ENCODE results near the gene SGTB. TPM values are rescaled to one million over a fixed set of nuclear protein-coding genes. Genes with fewer than 3 reads are reported as not detected.

SGTB gene
- total RNA-seq, 1 donor from 2014 or later: 10.7 TPM

GRCh38 chr5:65766781-65767180 lies 44.9 kb upstream of the SGTB start:
- H3K27me3 Mint-ChIP-seq: no peaks in the 10 kb centered on the region
- H3K36me3 Mint-ChIP-seq (ENCODE audit: insufficient read depth): peaks cover 29% of the 10 kb centered on the region
- H3K9me3 Mint-ChIP-seq (ENCODE audit: low read depth): no peaks in the 10 kb centered on the region
- TF ChIP-seq, protein P1, sequence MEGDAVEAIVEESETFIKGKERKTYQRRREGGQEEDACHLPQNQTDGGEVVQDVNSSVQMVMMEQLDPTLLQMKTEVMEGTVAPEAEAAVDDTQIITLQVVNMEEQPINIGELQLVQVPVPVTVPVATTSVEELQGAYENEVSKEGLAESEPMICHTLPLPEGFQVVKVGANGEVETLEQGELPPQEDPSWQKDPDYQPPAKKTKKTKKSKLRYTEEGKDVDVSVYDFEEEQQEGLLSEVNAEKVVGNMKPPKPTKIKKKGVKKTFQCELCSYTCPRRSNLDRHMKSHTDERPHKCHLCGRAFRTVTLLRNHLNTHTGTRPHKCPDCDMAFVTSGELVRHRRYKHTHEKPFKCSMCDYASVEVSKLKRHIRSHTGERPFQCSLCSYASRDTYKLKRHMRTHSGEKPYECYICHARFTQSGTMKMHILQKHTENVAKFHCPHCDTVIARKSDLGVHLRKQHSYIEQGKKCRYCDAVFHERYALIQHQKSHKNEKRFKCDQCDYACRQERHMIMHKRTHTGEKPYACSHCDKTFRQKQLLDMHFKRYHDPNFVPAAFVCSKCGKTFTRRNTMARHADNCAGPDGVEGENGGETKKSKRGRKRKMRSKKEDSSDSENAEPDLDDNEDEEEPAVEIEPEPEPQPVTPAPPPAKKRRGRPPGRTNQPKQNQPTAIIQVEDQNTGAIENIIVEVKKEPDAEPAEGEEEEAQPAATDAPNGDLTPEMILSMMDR (IDR thresholded peaks at IDR 0.05; ENCODE audit: unreplicated experiment): no peak
- no peak overlapping the region for H3K4me3 Mint-ChIP-seq (ENCODE audit: low read depth)
- no peak for DNase-seq (ENCODE audit: low spot score, unreplicated experiment)
- no peak overlapping the region for H3K27ac Mint-ChIP-seq
- no peaks in the 10 kb centered on the region for H3K4me1 Mint-ChIP-seq (ENCODE audit: low read depth)

DNA sequence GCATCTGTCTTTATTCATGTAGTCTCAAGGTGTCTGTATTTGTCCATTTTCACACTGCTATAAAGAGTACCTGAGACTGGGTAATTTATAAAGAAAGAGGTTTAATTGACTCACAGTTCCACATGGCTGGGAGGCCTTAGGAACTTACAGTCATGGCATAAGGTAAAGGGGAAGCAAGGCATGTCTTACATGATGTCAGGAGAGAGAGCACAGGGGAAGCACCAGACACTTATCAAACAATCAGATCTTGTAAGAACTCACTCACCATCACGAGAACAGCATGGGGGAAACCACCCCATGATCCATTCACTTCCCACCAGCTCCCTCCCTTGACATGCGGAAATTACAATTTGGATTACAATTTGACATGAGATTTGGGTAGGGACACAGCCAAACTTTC lies 44.3 kb upstream of the SGTB start:
- H3K27me3 Mint-ChIP-seq: no peaks in the 10 kb centered on the region
- no peaks in the 10 kb centered on the region for H3K9me3 Mint-ChIP-seq (ENCODE audit: low read depth)
- H3K36me3 Mint-ChIP-seq (ENCODE audit: insufficient read depth): peaks cover 29% of the 10 kb centered on the region
- H3K4me3 Mint-ChIP-seq (ENCODE audit: low read depth): no peak overlapping the region
- TF ChIP-seq, protein P1 (IDR thresholded peaks at IDR 0.05; ENCODE audit: unreplicated experiment): no peak
- no peak overlapping the region for H3K27ac Mint-ChIP-seq
- H3K4me1 Mint-ChIP-seq (ENCODE audit: low read depth): no peaks in the 10 kb centered on the region
- no peak for DNase-seq (ENCODE audit: low spot score, unreplicated experiment)

DNA sequence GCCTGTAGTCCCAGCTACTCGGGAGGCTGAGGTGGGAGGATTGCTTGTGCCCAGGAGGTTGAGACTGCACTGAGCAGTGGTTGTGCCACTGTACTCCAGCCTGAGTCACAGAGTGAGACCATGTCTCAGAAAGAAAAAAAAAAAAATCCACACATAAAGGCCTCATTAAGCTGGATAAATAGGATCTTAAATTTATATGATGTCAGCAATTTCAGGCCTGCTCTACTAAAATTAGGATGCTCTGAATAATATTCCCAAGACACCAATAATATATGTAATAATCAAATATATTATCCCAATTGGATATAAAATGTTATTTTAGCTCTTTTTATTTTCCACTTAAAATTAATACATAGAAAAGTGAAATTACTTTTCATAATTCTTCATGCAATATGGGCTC lies 43.7 kb upstream of the SGTB start:
- DNase-seq (ENCODE audit: low spot score, unreplicated experiment): no peak
- no peaks in the 10 kb centered on the region for H3K27me3 Mint-ChIP-seq
- no peak overlapping the region for H3K4me3 Mint-ChIP-seq (ENCODE audit: low read depth)
- H3K36me3 Mint-ChIP-seq (ENCODE audit: insufficient read depth): peaks cover 31% of the 10 kb centered on the region
- H3K4me1 Mint-ChIP-seq (ENCODE audit: low read depth): no peaks in the 10 kb centered on the region
- no peaks in the 10 kb centered on the region for H3K9me3 Mint-ChIP-seq (ENCODE audit: low read depth)
- no peak overlapping the region for H3K27ac Mint-ChIP-seq
- TF ChIP-seq, protein P1 (IDR thresholded peaks at IDR 0.05; ENCODE audit: unreplicated experiment): no peak

GRCh38 chr5:65762234-65762633 lies 40.3 kb upstream of the SGTB start:
- Mint-ChIP-seq H3K9me3 (ENCODE audit: low read depth) (no peaks in the 10 kb centered on the region), H3K4me1 (ENCODE audit: low read depth) (no peaks in the 10 kb centered on the region), H3K4me3 (ENCODE audit: low read depth) (no peak overlapping the region), H3K27me3 (no peaks in the 10 kb centered on the region), H3K36me3 (ENCODE audit: insufficient read depth) (peaks cover 24% of the 10 kb centered on the region), H3K27ac (no peak overlapping the region)
- DNase-seq (ENCODE audit: low spot score, unreplicated experiment): no peak
- TF ChIP-seq, protein P1 (IDR thresholded peaks at IDR 0.05; ENCODE audit: unreplicated experiment): no peak

DNA sequence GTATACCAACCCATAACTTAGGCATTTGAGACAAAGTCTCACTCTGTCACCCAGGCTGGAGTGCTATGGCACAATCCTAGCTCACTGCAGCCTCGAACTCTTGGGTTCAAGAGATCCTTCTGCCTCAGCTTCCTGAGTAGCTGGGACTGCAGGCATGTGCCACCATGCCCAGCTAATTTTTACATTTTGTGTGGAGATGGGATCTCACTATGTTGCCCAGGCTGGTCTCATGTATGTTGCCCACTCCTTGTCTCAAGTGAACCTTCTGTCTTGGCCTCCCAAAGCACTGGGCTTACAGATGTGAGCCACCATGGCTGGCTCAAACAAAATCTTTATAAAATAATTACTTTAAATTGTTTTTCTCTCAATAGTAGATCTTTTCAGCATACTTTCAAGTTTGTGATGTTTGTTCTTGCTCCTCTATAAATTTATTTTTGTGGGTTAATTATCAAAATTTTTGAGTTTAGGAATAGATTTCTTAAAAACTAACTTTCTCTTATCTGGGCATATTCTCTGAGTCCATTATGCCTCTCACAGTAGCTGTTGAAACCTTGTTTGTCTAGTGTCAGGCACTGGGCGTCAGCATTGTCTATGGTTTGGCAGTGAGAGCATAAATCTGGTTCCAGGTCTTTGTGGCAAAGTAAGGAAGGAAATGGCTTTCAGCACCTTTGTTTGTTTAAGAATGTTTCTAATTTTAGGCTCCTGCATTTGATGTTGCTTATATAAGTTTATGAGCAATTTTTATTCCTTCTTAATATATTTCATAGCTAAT lies 38.8 kb upstream of the SGTB start:
- Mint-ChIP-seq H3K4me3 (ENCODE audit: low read depth) (no peak overlapping the region), H3K36me3 (ENCODE audit: insufficient read depth) (peaks cover 12% of the 10 kb centered on the region), H3K27me3 (no peaks in the 10 kb centered on the region), H3K27ac (no peak overlapping the region), H3K9me3 (ENCODE audit: low read depth) (no peaks in the 10 kb centered on the region), H3K4me1 (ENCODE audit: low read depth) (no peaks in the 10 kb centered on the region)
- TF ChIP-seq, protein P1 (IDR thresholded peaks at IDR 0.05; ENCODE audit: unreplicated experiment): no peak
- no peak for DNase-seq (ENCODE audit: low spot score, unreplicated experiment)
